Fibroblast of villous mesenchyme (primary cell): ENCODE results near the gene HTR2B. TPM values are rescaled to one million over a fixed set of nuclear protein-coding genes. Genes with fewer than 3 reads are reported as not detected.
A peak's percentile ranks its signal among the peaks of the same experiment; 100 is the strongest.

Experiments
- DNase-seq: peaks from one replicate; pipeline ENCODE4 v3.0.0-alpha.2; 2010; ENCODE audit warnings: low read depth
- H3K4me3 ChIP-seq: 2 replicates; pipeline ENCODE4 v1.5.1; 2011; ENCODE audit warnings: low read depth, mild to moderate bottlenecking, low read length
- CTCF ChIP-seq: IDR thresholded peaks from 2 replicates; pipeline ENCODE4 v1.5.1; 2012; ENCODE audit warnings: low read depth, mild to moderate bottlenecking, low read length; ENCODE audit not compliant: insufficient read depth
- total RNA-seq: library from RNA; depleted of rRNA; stranded (reverse); fragments of >200 nt; gene quantifications from 2 replicates; pipeline ENCODE4 v1.2.3, GENCODE V29; 2012

Gene HTR2B
- total RNA-seq, 1 donor = 159 TPM

- no peak overlapping the region for H3K4me3 ChIP-seq
- DNase-seq = no peak
- no peak for TF ChIP-seq CTCF
These were observed 10.2 kb upstream of the HTR2B start for GRCh38 chr2:231134910-231135655.

GRCh38 chr2:231133365-231134099, 8.7 kb upstream of the HTR2B start:
- DNase-seq = peak; percentile 88
- no peak for TF ChIP-seq CTCF
- H3K4me3 ChIP-seq = no peak overlapping the region

GRCh38 chr2:231132129-231132528, 7.3 kb upstream of the HTR2B start:
- H3K4me3 ChIP-seq = no peak overlapping the region
- peak; percentile 71 for DNase-seq
- no peak for TF ChIP-seq CTCF

- DNase-seq = no peak
- no peak overlapping the region for H3K4me3 ChIP-seq
These were observed 5.7 kb upstream of the HTR2B start for GRCh38 chr2:231130336-231131056.

GRCh38 chr2:231129216-231129615, 4.4 kb upstream of the HTR2B start:
- peak; percentile 44 for DNase-seq
- TF ChIP-seq CTCF = no peak
- H3K4me3 ChIP-seq = no peak overlapping the region

More at GRCh38 chr2:231130336-231131056, 5.7 kb upstream of the HTR2B start:
- no peak for TF ChIP-seq CTCF

- no peak for TF ChIP-seq CTCF
- DNase-seq = no peak
These were observed 3.7 kb upstream of the HTR2B start for GRCh38 chr2:231128541-231128940.

More at GRCh38 chr2:231128541-231128940, 3.7 kb upstream of the HTR2B start:
- no peak overlapping the region for H3K4me3 ChIP-seq
